ENCODE data around the gene FBXO30.

The FBXO30 gene

DNA sequence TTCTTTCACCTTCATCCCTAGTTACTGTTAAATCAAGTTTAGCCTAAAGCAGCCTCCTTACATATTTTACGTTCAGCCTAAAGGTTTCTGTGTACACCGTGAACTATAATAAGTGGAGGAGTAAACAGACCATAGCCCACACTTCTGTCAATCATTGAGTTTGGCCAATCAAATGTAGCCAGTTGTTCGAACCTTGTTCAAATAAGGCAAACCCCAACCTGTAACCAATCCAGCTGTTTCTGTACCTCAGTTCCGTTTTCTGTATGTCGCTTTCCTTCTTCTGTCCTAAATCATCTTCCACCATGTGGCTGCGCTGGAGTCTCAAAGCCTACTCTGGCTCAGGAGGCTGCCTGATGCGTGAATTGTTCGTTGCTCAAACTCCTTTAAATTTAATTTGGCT, 1.8 kb upstream of the FBXO30 start:
- DNase-seq (ENCODE audit: low read depth, low spot score): no peak

GRCh38 chr6:145815309-145816274, 997 bp upstream of the FBXO30 start:
- no peak for DNase-seq (ENCODE audit: low read depth, low spot score)

DNA sequence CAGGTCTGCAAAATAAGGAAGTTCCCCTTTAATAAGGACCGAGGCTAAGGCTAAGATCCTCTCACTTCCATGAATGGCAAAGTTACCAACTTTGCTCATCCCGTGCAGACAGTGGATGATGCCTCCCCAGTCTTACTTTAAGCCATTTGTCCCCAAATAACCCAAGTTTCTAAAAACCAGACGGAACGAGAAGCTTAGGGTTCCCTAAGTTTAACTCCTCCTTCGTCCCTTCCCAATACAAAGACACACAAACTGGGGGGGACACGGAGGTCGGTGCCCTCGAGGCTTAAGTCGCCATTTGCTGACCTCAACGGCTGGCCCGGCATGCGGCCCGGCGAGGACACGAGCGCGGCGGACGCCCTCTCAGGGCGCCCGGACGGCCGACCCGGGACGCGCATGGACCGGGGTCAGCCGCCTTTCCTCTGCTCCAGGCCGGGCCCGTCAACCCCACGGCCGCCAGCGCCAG, 527 bp downstream of the FBXO30 start:
- no peak for DNase-seq (ENCODE audit: low read depth, low spot score)

- DNase-seq (ENCODE audit: low read depth, low spot score): no peak
Measured at GRCh38 chr6:145813285-145814034, 1.1 kb downstream of the FBXO30 start.

GRCh38 chr6:145811741-145812140, 2.9 kb downstream of the FBXO30 start:
- DNase-seq (ENCODE audit: low read depth, low spot score): no peak

DNA sequence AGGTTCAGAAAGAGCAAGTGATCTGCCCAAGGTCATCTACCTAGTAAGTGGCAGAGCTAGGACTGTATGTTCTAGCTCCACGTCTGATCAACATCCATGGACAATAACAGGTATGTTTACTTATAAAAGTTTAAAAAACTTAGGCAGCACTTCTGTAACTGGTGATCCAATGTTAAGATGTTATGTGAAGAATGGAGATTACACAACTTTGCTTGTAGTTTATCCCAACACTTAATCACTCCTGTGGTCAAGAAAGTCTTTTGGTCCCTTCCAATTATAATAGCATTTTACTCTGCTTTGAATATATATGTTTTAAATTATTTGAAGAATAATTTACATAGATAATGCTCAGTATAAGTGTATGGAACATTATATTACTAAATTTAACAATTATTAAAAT, 4.8 kb downstream of the FBXO30 start:
- no peak for DNase-seq (ENCODE audit: low read depth, low spot score)

GRCh38 chr6:145809211-145809610, 5.4 kb downstream of the FBXO30 start:
- DNase-seq (ENCODE audit: low read depth, low spot score): no peak

DNA sequence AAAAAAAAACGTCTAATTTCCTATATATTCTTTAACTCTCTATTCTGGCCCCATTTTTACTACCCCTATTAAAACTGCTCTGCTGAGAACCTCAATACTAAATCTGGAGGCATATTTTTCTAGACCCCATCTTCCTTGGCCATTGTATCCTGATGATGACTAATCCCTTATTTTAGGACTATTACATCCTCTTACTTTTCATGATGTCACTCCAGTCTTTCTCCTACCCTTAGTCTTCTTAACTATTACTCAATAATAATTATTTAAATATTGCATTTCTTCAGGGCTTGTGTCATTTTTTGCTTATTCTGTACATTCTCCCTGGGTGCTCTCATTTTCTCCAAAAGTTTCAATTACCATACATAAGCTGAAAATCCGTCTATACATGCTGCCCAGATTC, 6.4 kb downstream of the FBXO30 start:
- DNase-seq (ENCODE audit: low read depth, low spot score): no peak

DNA sequence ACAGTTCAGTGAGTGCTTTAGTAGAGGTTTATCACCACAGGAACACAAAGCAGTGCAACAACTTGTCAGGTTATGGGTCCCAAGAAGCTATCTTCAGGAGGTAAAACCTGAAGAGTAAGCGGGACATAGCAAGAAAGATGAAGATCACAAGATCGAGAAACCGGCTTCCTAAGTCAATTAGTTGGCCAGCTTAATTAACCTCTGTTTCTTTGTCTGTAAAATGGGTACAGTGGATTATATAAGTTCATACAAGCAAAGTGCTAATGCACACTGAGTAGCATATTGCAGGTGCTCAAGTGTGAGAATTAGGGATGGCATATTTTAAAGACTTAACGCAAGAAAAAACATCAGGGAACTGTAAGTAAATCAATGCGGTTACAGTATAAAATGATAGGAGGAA, 12.5 kb downstream of the FBXO30 start:
- DNase-seq (ENCODE audit: low read depth, low spot score): no peak

- no peak for DNase-seq (ENCODE audit: low read depth, low spot score)
Measured at GRCh38 chr6:145801021-145801420, 13.6 kb downstream of the FBXO30 start.

- DNase-seq (ENCODE audit: low read depth, low spot score): no peak
Measured at GRCh38 chr6:145798530-145798929, 16.1 kb downstream of the FBXO30 start.

- DNase-seq (ENCODE audit: low read depth, low spot score): no peak
Measured at GRCh38 chr6:145789443-145789842, 25.2 kb downstream of the FBXO30 start.

DNA sequence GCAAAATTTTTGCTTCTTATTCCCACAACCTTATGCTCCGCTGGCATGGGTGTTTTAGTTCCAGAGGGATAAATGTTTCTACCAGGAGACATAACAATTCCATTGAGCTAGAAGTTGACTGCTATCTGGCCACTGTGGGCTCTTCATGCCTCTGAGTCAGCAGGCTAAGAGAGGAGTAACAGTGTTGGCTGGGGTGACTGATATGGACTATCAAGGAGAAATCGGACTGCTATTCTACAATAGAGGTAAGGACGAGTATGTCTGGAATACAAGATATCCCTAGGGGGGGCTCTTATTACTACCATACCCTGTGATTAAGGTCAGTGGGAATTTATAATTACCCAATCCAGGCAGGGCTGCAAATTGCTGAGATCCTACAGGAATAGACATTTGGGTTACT, 26.9 kb downstream of the FBXO30 start:
- no peak for DNase-seq (ENCODE audit: low read depth, low spot score)

DNA sequence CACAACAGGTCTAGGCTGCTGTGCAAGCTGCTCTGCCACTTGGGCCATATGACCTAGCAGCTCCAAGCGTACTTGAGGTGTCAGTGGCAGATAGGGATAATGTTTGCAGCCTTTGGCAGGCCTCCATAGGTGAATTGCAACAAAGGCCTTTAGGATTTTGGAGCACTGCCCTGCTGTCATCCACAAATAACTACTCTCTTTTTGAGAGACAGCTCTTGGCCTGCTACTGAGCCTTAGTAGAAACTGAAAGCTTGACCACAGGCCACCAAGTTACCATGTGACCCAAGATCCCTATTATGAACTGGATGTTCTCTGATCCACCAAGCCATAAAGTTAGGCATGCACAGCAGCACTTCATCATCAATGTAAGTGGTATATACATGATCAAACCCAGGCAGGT, 29.9 kb downstream of the FBXO30 start:
- DNase-seq (ENCODE audit: low read depth, low spot score): no peak

DNA sequence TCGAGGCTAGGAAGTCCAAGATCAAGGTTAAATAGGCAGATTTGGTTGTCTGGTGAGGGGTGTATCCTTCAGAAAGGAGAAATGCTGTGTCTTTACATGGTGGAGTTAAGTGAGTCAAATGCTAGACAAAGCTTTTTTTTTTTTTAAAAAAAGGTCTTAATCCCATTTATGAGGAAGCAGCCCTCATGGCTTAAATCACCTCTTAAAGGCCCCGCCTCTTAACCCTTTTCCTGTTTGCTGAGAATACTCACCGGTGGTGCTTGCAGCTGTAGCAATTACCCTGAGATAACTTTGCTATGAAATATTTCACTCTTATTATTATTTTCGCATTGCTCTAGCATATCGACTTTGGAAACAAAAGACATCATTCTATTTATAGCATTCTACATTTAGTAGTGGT, 30.8 kb downstream of the FBXO30 start:
- DNase-seq (ENCODE audit: low read depth, low spot score): no peak

DNA sequence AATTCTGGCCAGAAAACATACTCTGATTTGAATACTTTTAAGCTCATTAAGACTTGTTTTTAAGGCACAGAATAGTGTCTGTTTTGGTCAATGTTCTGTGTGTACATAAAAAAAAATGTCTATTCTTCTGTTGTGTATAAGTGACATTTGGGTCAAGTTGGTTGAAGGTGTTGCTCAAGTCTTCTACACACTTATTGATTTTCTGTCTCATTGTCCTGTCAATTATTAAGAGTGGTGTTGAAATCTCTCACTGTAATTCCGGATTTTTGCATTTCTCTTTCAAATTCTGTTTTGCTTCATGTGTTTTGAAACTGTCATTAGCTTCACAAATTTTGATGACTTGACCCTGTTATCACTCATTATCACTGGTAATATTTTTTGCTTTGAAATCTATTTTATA, 41.7 kb downstream of the FBXO30 start:
- no peak for DNase-seq (ENCODE audit: low read depth, low spot score)

GRCh38 chr6:145765449-145765848, 49.1 kb downstream of the FBXO30 start:
- no peak for DNase-seq (ENCODE audit: low read depth, low spot score)

- no peak for DNase-seq (ENCODE audit: low read depth, low spot score)
Measured at GRCh38 chr6:145763742-145764141, 50.9 kb downstream of the FBXO30 start.

DNA sequence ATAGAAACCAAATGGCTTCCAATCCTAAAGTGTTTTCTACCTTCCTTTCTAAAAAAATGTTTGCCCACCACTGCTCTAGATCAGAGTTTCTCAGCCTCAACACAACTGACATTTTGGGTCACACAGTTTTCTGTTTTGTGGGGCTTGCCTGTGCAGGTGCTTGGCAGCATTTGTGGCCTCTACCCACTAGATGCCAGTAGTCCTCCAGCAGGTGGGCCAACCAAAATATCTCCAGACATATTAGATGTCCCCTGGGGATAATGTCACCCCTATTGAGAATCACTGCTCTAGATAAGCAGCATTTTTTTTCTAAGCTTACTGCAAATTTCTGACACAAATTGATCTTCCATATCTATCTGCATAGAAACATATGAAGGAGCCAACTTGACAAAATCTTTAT, 53.0 kb downstream of the FBXO30 start:
- no peak for DNase-seq (ENCODE audit: low read depth, low spot score)

GRCh38 chr6:145758113-145758512, 56.5 kb downstream of the FBXO30 start:
- DNase-seq (ENCODE audit: low read depth, low spot score): no peak

DNA sequence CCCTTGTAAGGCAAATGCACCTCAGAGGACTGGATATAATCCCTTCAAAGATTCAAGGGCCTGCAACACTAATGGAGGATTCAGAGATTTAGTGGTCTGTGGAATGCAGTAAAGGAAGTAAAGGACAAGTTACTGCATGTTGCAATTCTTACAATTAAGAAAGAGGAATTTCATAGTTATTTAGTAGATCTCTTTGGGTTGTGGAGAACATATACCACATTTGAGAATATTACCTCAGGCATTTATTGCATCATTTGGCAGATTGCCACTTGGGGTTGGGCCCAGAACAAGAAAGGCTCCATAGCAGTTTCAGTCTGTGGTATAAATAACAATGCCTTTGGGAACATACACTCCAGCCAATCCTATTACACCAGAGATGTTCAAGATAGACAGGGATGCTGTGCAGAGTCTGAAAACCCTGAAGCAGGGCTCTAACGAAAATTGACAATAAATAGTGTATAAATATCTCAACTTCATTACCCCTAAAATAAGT, 58.4 kb downstream of the FBXO30 start:
- DNase-seq (ENCODE audit: low read depth, low spot score): no peak

DNA sequence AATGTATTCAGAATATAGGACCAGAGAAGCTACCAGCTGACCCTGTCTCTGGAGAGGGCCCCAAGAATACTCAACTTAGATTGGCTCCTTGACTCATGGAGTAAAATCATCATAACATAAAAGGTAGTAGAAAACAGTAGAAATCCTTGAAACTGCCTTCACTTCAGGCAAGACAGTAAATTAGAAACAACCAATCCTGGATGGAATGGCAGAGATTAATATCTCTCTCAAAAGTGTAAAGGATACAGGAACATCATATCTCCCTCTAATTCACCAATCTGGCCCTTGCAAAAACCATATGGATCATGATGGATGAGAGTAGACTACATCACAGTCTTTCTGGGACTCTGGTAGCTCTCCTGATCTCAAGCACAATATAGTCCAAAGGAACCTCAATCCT, 58.9 kb downstream of the FBXO30 start:
- no peak for DNase-seq (ENCODE audit: low read depth, low spot score)

- no peak for DNase-seq (ENCODE audit: low read depth, low spot score)
Measured at GRCh38 chr6:145752638-145753037, 62.0 kb downstream of the FBXO30 start.
